Glomerular visceral epithelial cell (primary cell): ENCODE results near the gene RCL1.
"Not testable (repeated sequence)": the region's sequence is repeated elsewhere in the genome, so short reads cannot be mapped to it uniquely, and the experiment has no call there.

ENCODE experiments used
- DNase-seq: peaks from one replicate; pipeline ENCODE4 v3.0.0-alpha.2; 2016; ENCODE audit errors: extremely low spot score

Gene RCL1

GRCh38 chr9:4783191-4783590 is 9.6 kb upstream of the RCL1 start:
- DNase-seq: not testable (repeated sequence)

GRCh38 chr9:4784403-4784802 is 8.3 kb upstream of the RCL1 start:
- DNase-seq: no peak

GRCh38 chr9:4786599-4786998 is 6.1 kb upstream of the RCL1 start:
- no peak for DNase-seq

- no peak for DNase-seq
Measured at GRCh38 chr9:4787876-4788275, 4.9 kb upstream of the RCL1 start.

- DNase-seq: no peak
Measured at GRCh38 chr9:4788703-4789102, 4.0 kb upstream of the RCL1 start.

GRCh38 chr9:4792054-4792571 is 631 bp upstream of the RCL1 start:
- no peak for DNase-seq

GRCh38 chr9:4793459-4794395 is 983 bp downstream of the RCL1 start:
- no peak for DNase-seq

GRCh38 chr9:4794691-4795090 is 1.9 kb downstream of the RCL1 start:
- no peak for DNase-seq

- DNase-seq: not testable (repeated sequence)
Measured at GRCh38 chr9:4795108-4795507, 2.4 kb downstream of the RCL1 start.

- no peak for DNase-seq
Measured at GRCh38 chr9:4796530-4796929, 3.8 kb downstream of the RCL1 start.

- peak; percentile 35 for DNase-seq
Measured at GRCh38 chr9:4796988-4797853, 4.5 kb downstream of the RCL1 start.

- DNase-seq: no peak
Measured at GRCh38 chr9:4797854-4798150, 5.1 kb downstream of the RCL1 start.

- no peak for DNase-seq
Measured at GRCh38 chr9:4798281-4799032, 5.7 kb downstream of the RCL1 start.

GRCh38 chr9:4799033-4799430 is 6.3 kb downstream of the RCL1 start:
- DNase-seq: no peak

GRCh38 chr9:4799775-4800174 is 7.0 kb downstream of the RCL1 start:
- no peak for DNase-seq

GRCh38 chr9:4801156-4801555 is 8.4 kb downstream of the RCL1 start:
- no peak for DNase-seq

GRCh38 chr9:4803670-4804530 is 11.2 kb downstream of the RCL1 start:
- DNase-seq: no peak

GRCh38 chr9:4804531-4805016 is 11.8 kb downstream of the RCL1 start:
- DNase-seq: no peak

GRCh38 chr9:4805191-4805918 is 12.6 kb downstream of the RCL1 start:
- DNase-seq: no peak

- no peak for DNase-seq
Measured at GRCh38 chr9:4810565-4810964, 17.8 kb downstream of the RCL1 start.
